AG04449 (cell line): ENCODE results near the gene CELA3B.
"Not testable (repeated sequence)": the region's sequence is repeated elsewhere in the genome, so short reads cannot be mapped to it uniquely, and the experiment has no call there.

Experiments used
- CTCF ChIA-PET: fragments of 350-600 bp; formaldehyde crosslinking; extraction: SDS; loops from one replicate; lab custom pipeline; 2021; ENCODE audit warnings: antibody characterized with exemption; lab: Yijun Ruan, JAX
- POLR2A ChIA-PET: fragments of 400-600, 350-600 bp; formaldehyde crosslinking; extraction: SDS; loops from one replicate; lab custom pipeline; 2020; ENCODE audit warnings: antibody characterized with exemption, inconsistent platforms; lab: Yijun Ruan, JAX
- DNase-seq: peaks from one replicate; pipeline ENCODE4 v3.0.0-alpha.2; 2010; ENCODE audit warnings: low read depth, low spot score
- H3K4me3 ChIP-seq: 2 replicates; pipeline ENCODE4 v1.5.1; 2011; ENCODE audit warnings: low read depth, mild to moderate bottlenecking, control low read depth, low read length
- CTCF ChIP-seq: IDR thresholded peaks from one replicate; pipeline ENCODE4 v1.5.1; 2011; ENCODE audit warnings: mild to moderate bottlenecking, moderate library complexity, low read length, control low read depth, inconsistent platforms; ENCODE audit not compliant: insufficient read depth; ENCODE audit errors: missing control alignments

Gene CELA3B

GRCh38 chr1:22030057-22030456 is 53.2 kb downstream of the CELA3B start:
- ChIA-PET CTCF (no interaction called here), POLR2A (no interaction called here)
- TF ChIP-seq CTCF: no peak

GRCh38 chr1:22030473-22030872 is 53.7 kb downstream of the CELA3B start:
- DNase-seq: no peak
- CTCF ChIA-PET: no interaction called here
- no peak for TF ChIP-seq CTCF
- POLR2A ChIA-PET: no interaction called here
- no peak overlapping the region for H3K4me3 ChIP-seq

More at GRCh38 chr1:22030057-22030456, 53.2 kb downstream of the CELA3B start:
- H3K4me3 ChIP-seq: no peak overlapping the region
- no peak for DNase-seq

- ChIA-PET POLR2A (no interaction called here), CTCF (no interaction called here)
- H3K4me3 ChIP-seq: no peak overlapping the region
- no peak for TF ChIP-seq CTCF
- DNase-seq: no peak
These were observed 54.6 kb downstream of the CELA3B start for GRCh38 chr1:22031214-22031962.

- POLR2A ChIA-PET, H3K4me3 ChIP-seq, DNase-seq: not testable (repeated sequence)
- CTCF ChIA-PET: interaction anchor here (0.7 to 0.8 kb wide), 2 partner anchors 10 to 1509 kb away, joined by 3 read pairs; no protein-coding TSS in a partner anchor
These were observed 58.0 kb downstream of the CELA3B start for GRCh38 chr1:22034834-22035233.

GRCh38 chr1:22037520-22037919 is 60.7 kb downstream of the CELA3B start:
- H3K4me3 ChIP-seq: no peak overlapping the region
- no peak for DNase-seq
- no peak for TF ChIP-seq CTCF
- ChIA-PET POLR2A (no interaction called here), CTCF (interaction anchor here (0.7 to 1.7 kb wide), 2 partner anchors 15 to 17 kb away, joined by 3 to 4 read pairs; no protein-coding TSS in a partner anchor)

- no peak overlapping the region for H3K4me3 ChIP-seq
- POLR2A ChIA-PET: no interaction called here
- no peak for DNase-seq
- no peak for TF ChIP-seq CTCF
- CTCF ChIA-PET: interaction anchor here (1.7 kb wide), 1 partner anchor 15 kb away, joined by 4 read pairs; no protein-coding TSS in a partner anchor
These were observed 61.2 kb downstream of the CELA3B start for GRCh38 chr1:22038036-22038435.
